Measurements from ENCODE around the gene CRYBB2. TPM values are rescaled to one million over a fixed set of nuclear protein-coding genes. Genes with fewer than 3 reads are reported as not detected.
"Not testable (repeated sequence)": the region's sequence is repeated elsewhere in the genome, so short reads cannot be mapped to it uniquely, and the experiment has no call there.

The CRYBB2 gene
- total RNA-seq, 2 experiments from 2014 or later: not detected

- H3K4me1 Mint-ChIP-seq (ENCODE audit: low read depth): no peaks in the 10 kb centered on the region
Measured at GRCh38 chr22:25221790-25222189, 2.4 kb downstream of the CRYBB2 start.

GRCh38 chr22:25223269-25223850 lies 3.9 kb downstream of the CRYBB2 start:
- no peaks in the 10 kb centered on the region for H3K36me3 Mint-ChIP-seq (ENCODE audit: low read depth)
- no peaks in the 10 kb centered on the region for H3K4me1 Mint-ChIP-seq (ENCODE audit: low read depth)
- ATAC-seq (ENCODE audit: poor library complexity) (no peak), DNase-seq (no peak)
- H3K4me3 ChIP-seq (ENCODE audit: low read length): no peak overlapping the region
- H3K9me3 ChIP-seq (ENCODE audit: control insufficient read depth in 1 of 2, insufficient read depth in 1 of 2, low read length in 2 of 2): no peaks in the 10 kb centered on the region
- peaks cover 30% of the 10 kb centered on the region for H3K27me3 Mint-ChIP-seq
- H3K27me3 ChIP-seq (ENCODE audit: control insufficient read depth in 1 of 2, insufficient read depth in 2 of 2, low read length in 2 of 2): peaks cover 10 to 14% of the 10 kb centered on the region in 2 experiments
- ChIA-PET POLR2A (no interaction called here), CTCF (no interaction called here)
- H3K27ac Mint-ChIP-seq: no peak overlapping the region
- intact Hi-C loops (cut with DNase I, micrococcal nuclease): no loop called here
- no peak for TF ChIP-seq CTCF (IDR thresholded peaks at IDR 0.05)
- no peak overlapping the region for H3K27ac ChIP-seq (ENCODE audit: low read depth in 1 of 2, low read length in 2 of 2)
- H3K36me3 ChIP-seq (ENCODE audit: insufficient read depth, low read length): no peaks in the 10 kb centered on the region
- H3K4me1 ChIP-seq (ENCODE audit: insufficient read depth, low read length): no peaks in the 10 kb centered on the region
- no peaks in the 10 kb centered on the region for H3K9me3 Mint-ChIP-seq
- H3K4me3 Mint-ChIP-seq: no peak overlapping the region

More at GRCh38 chr22:25221790-25222189, 2.4 kb downstream of the CRYBB2 start:
- H3K27me3 ChIP-seq (ENCODE audit: control insufficient read depth in 1 of 2, insufficient read depth in 2 of 2, low read length in 2 of 2): peaks cover 10 to 14% of the 10 kb centered on the region in 2 experiments
- peaks cover 32% of the 10 kb centered on the region for H3K27me3 Mint-ChIP-seq
- H3K9me3 Mint-ChIP-seq: no peaks in the 10 kb centered on the region
- H3K4me1 ChIP-seq (ENCODE audit: insufficient read depth, low read length): no peaks in the 10 kb centered on the region
- H3K36me3 ChIP-seq (ENCODE audit: insufficient read depth, low read length): no peaks in the 10 kb centered on the region
- ChIA-PET CTCF (no interaction called here), POLR2A (no interaction called here)
- H3K4me3 Mint-ChIP-seq: no peak overlapping the region
- H3K27ac ChIP-seq (ENCODE audit: low read depth in 1 of 2, low read length in 2 of 2): no peak overlapping the region
- H3K9me3 ChIP-seq (ENCODE audit: control insufficient read depth in 1 of 2, insufficient read depth in 1 of 2, low read length in 2 of 2): no peaks in the 10 kb centered on the region
- no peak overlapping the region for H3K27ac Mint-ChIP-seq
- no peak for TF ChIP-seq CTCF (IDR thresholded peaks at IDR 0.05)
- DNase-seq (no peak), ATAC-seq (ENCODE audit: poor library complexity) (no peak)
- H3K4me3 ChIP-seq (ENCODE audit: low read length): no peak overlapping the region
- intact Hi-C loops (cut with DNase I, micrococcal nuclease): no loop called here
- H3K36me3 Mint-ChIP-seq (ENCODE audit: low read depth): no peaks in the 10 kb centered on the region

GRCh38 chr22:25228822-25229221 lies 9.4 kb downstream of the CRYBB2 start:
- Histone ChIP-seq H3K4me1 (ENCODE audit: insufficient read depth, low read length) (no peaks in the 10 kb centered on the region), H3K27ac (ENCODE audit: low read depth in 1 of 2, low read length in 2 of 2) (no peak overlapping the region), H3K4me3 (ENCODE audit: low read length) (no peak overlapping the region), H3K9me3 (ENCODE audit: control insufficient read depth in 1 of 2, insufficient read depth in 1 of 2, low read length in 2 of 2) (no peaks in the 10 kb centered on the region), H3K36me3 (ENCODE audit: insufficient read depth, low read length) (no peaks in the 10 kb centered on the region), H3K27me3 (ENCODE audit: control insufficient read depth in 1 of 2, insufficient read depth in 2 of 2, low read length in 2 of 2) (peaks cover 3 to 7% of the 10 kb centered on the region in 2 experiments)
- Mint-ChIP-seq H3K27ac (no peak overlapping the region), H3K4me1 (ENCODE audit: low read depth) (no peaks in the 10 kb centered on the region), H3K36me3 (ENCODE audit: low read depth) (no peaks in the 10 kb centered on the region), H3K4me3 (no peak overlapping the region), H3K27me3 (peaks cover 26% of the 10 kb centered on the region), H3K9me3 (no peaks in the 10 kb centered on the region)
- ATAC-seq (ENCODE audit: poor library complexity) (no peak), DNase-seq (no peak)
- TF ChIP-seq CTCF (IDR thresholded peaks at IDR 0.05): no peak
- CTCF ChIA-PET: no interaction called here
- POLR2A ChIA-PET: no interaction called here
- intact Hi-C loops (cut with DNase I, micrococcal nuclease): no loop called here

- H3K4me3 ChIP-seq (ENCODE audit: low read length); H3K9me3 Mint-ChIP-seq; H3K9me3 ChIP-seq (ENCODE audit: control insufficient read depth in 1 of 2, insufficient read depth in 1 of 2, low read length in 2 of 2); H3K27ac ChIP-seq (ENCODE audit: low read depth in 1 of 2, low read length in 2 of 2); CTCF ChIA-PET; H3K36me3 Mint-ChIP-seq (ENCODE audit: low read depth); ATAC-seq (ENCODE audit: poor library complexity); H3K27me3 ChIP-seq (ENCODE audit: control insufficient read depth in 1 of 2, insufficient read depth in 2 of 2, low read length in 2 of 2); POLR2A ChIA-PET; H3K27ac Mint-ChIP-seq; H3K4me3 Mint-ChIP-seq; intact Hi-C loops (cut with DNase I, micrococcal nuclease); H3K4me1 Mint-ChIP-seq (ENCODE audit: low read depth); DNase-seq; H3K36me3 ChIP-seq (ENCODE audit: insufficient read depth, low read length); H3K4me1 ChIP-seq (ENCODE audit: insufficient read depth, low read length): not testable (repeated sequence)
- H3K27me3 Mint-ChIP-seq: peaks cover 43% of the 10 kb centered on the region
Measured at GRCh38 chr22:25230760-25231159, 11.3 kb downstream of the CRYBB2 start.

Data from CD4-positive, alpha-beta T cell (primary cell).